ENCODE data around the gene JADE1.

GRCh38 chr4:128846063-128846462, 36.6 kb downstream of the JADE1 start:
- TF ChIP-seq CTCF (IDR thresholded peaks at IDR 0.05; ENCODE audit: insufficient read depth, low read length, poor library complexity, severe bottlenecking) (no peak), EZH2phosphoT487 (conservative IDR thresholded peaks at IDR 0.05; ENCODE audit: low read length) (no peak)
